Right ventricle myocardium superior (tissue), 1 donor: Measurements from ENCODE around the gene ZBTB9. TPM values are rescaled to one million over a fixed set of nuclear protein-coding genes. Genes with fewer than 3 reads are reported as not detected.

Experiments used
- ATAC-seq: fragments of 200-7000 bp; cut with Tn5 transposase; one replicate; pipeline ENCODE4 v1.9.1; 2020; ENCODE audit warnings: mild to moderate bottlenecking; ENCODE audit not compliant: poor library complexity
- DNase-seq: peaks from one replicate; pipeline ENCODE4 v3.0.0-alpha.2; 2020
- intact Hi-C: fragments of 100-400 bp; cut with DNase I; formaldehyde crosslinking; loops from one replicate; pipeline ENCODE4 v1.11.2; 2022
- long read RNA-seq: library from polyadenylated mRNA; unstranded; transcript quantifications from one replicate; pipeline ENCODE4 v2.0.0, GENCODE V29; 2021
- total RNA-seq: library from RNA; stranded (reverse); fragmentation: NEBNext Ultra II Directional; extraction: Animal tissue kit (Norgen Biotek cat#: 25700); gene quantifications from one replicate; pipeline ENCODE4 v1.2.1, GENCODE V29; 2021
- donor health status: DM: no; HTN: yes; CAD: no; lungs with severe emphysema.

The ZBTB9 gene, protein sequence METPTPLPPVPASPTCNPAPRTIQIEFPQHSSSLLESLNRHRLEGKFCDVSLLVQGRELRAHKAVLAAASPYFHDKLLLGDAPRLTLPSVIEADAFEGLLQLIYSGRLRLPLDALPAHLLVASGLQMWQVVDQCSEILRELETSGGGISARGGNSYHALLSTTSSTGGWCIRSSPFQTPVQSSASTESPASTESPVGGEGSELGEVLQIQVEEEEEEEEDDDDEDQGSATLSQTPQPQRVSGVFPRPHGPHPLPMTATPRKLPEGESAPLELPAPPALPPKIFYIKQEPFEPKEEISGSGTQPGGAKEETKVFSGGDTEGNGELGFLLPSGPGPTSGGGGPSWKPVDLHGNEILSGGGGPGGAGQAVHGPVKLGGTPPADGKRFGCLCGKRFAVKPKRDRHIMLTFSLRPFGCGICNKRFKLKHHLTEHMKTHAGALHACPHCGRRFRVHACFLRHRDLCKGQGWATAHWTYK
- 4.3 TPM for total RNA-seq
- long read RNA-seq, transcript ZBTB9-201 (2 exons, 2,716 nt) = major isoform, 29 of 32 reads
- long read RNA-seq, partial matches to known transcripts = 0 of 32 reads
- long read RNA-seq, other reads (novel, unspliced or antisense) = 3 of 32 reads

DNA sequence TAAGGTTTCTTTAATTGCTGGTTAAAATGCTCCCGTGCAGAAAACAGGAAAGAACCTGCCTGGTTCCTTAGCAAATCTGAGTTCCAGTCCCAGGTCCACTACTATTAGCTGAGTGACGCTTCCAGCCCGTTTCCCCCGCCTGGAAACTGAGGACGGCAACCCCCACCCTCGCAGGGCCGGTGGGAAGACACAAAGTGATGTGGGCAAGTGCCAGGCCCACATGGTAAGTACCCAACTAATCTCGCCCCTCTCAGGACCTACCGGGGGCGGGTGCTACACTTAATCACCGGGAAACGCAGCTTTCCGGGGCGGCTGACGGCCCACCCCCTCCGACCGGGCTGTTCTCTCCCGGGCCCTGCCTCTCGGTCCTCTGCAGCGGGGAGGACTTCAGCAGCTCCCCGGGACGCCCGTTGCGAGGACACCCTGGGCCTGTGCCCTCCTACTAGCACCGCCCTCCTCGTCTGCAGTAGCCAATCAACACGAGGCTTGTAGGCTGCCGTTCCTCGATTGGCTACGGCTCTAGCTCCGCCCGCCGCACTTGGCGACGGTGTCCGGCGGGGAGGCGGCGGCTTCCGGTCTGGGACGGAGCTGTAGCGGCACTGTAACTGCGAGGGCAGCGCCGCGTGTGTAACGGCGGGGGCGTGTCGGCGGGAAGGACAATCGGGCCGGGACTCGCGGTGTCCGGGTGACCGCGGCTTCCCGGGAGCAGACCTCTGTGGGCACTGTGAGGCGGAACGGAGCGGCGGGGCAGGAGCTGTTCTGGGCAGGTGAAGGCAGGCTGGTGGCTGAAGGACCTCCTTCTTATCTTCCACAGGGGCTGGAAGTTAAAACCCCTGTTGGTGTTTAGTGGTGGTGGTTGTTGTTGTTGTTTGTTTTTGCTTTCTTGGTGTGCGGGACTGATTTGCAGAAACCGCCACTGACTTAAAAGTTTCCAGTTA lies at the start of gene ZBTB9:
Gene ZBTB9 (plus strand): TSS at position 568 of the 938 bp plus-strand sequence. CDS start 525 bp downstream, outside the sequence.
- DNase-seq (peak; percentile 97), ATAC-seq (peak; percentile 99)
- intact Hi-C loops = no loop called here

DNA sequence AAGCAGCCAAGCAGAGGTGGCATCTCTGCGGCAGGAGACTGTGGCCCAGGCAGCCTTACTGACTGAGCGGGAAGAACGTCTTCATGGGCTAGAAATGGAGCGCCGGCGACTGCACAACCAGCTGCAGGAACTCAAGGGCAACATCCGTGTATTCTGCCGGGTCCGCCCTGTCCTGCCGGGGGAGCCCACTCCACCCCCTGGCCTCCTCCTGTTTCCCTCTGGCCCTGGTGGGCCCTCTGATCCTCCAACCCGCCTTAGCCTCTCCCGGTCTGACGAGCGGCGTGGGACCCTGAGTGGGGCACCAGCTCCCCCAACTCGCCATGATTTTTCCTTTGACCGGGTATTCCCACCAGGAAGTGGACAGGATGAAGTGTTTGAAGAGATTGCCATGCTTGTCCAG lies 49.5 kb upstream of the ZBTB9 start:
- intact Hi-C loops = no loop called here
- ATAC-seq = no peak
- no peak for DNase-seq

DNA sequence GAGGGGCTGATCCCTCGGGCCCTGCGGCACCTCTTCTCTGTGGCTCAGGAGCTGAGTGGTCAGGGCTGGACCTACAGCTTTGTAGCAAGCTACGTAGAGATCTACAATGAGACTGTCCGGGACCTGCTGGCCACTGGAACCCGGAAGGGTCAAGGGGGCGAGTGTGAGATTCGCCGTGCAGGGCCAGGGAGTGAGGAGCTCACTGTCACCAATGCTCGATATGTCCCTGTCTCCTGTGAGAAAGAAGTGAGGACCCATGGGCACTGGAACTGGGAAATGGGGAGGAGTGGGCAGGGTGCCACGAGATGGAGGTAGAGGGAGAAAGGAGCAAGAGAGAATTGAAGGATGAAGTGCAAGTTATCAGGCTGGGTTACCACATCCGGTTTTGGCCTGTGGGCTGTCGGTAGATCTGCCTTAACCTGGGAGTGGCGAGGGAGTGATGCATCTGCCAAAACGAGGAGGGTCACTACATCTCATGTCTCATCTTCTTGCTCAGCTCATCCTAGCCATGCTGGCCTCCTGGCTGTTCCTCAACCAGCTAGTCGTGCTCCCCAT lies 48.9 kb upstream of the ZBTB9 start:
- DNase-seq (no peak), ATAC-seq (no peak)
- intact Hi-C loops = no loop called here

DNA sequence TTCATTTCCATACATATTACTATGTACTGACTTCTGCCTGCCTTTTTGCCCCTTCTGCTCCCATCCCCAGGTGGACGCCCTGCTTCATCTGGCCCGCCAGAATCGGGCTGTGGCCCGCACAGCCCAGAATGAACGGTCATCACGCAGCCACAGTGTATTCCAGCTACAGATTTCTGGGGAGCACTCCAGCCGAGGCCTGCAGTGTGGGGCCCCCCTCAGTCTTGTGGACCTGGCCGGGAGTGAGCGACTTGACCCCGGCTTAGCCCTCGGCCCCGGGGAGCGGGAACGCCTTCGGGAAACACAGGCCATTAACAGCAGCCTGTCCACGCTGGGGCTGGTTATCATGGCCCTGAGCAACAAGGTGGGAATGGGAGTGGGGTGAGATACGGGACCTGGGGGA lies 48.2 kb upstream of the ZBTB9 start:
- DNase-seq (no peak), ATAC-seq (no peak)
- intact Hi-C loops = no loop called here

DNA sequence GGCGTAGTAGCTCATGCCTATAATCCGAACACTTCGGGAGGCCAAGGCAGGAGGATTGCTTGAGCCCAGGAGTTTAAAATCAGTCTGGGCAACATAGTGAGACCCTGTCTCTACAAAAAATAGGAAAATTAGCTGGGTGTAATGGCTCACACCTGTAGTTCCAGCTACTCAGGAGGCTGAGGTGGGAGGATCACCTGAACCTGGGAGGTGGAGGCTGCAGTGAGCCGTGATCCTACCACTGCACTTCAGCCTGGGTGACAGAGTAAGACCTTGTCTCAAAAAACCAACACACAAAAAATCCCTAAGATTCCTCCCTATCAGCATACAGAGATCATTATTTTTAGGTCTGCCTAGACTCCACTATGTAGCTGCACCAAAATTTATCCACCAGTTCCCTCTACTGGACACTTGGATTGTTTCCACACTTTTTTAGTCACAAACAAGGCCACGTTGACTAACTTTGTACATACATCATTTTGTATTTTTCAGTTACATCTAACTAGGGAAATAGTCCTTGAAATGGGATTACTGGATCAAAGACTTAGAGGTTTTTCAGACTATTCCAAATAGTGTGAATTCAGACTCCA lies 47.2 kb upstream of the ZBTB9 start:
- DNase-seq (no peak), ATAC-seq (no peak)
- intact Hi-C loops = no loop called here

DNA sequence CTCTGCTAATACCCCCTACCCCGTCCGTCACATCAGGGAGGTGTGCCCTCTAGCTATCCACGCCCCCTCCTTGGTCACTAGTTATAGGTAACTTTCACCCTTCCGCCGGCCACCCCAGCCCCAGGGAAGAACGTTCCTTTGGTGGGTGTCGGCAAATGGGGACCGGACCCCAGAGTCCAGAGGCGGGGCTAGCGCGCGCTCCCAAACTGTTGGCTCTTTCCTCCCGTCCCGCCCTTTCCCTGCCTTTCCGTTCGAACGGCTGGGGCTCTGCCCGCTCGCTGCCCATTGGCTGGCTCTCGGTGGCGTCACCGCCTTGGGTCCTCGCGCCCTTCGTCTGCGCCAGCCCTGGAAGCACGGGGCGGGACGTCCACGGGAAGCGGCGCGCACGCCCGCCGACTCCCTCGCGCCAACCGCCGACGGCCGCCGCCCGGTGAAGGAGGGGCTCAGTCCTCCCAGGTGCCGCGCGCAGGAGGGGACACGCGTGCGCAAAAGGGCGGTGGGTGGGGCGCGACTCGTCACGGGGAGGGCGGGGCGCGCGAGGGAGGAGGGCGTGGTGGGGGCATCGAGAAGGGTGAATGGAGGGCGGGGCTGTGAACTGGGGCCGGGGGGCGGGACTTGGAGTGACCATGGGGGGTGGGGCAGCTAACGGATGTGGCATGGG lies 44.2 kb upstream of the ZBTB9 start:
- ATAC-seq (peak; percentile 92), DNase-seq (peak; percentile 99)
- intact Hi-C loops = loop anchor here (10.0 kb wide), 1 partner anchor 115 kb away; the partner anchor contains the start of gene RGL2

DNA sequence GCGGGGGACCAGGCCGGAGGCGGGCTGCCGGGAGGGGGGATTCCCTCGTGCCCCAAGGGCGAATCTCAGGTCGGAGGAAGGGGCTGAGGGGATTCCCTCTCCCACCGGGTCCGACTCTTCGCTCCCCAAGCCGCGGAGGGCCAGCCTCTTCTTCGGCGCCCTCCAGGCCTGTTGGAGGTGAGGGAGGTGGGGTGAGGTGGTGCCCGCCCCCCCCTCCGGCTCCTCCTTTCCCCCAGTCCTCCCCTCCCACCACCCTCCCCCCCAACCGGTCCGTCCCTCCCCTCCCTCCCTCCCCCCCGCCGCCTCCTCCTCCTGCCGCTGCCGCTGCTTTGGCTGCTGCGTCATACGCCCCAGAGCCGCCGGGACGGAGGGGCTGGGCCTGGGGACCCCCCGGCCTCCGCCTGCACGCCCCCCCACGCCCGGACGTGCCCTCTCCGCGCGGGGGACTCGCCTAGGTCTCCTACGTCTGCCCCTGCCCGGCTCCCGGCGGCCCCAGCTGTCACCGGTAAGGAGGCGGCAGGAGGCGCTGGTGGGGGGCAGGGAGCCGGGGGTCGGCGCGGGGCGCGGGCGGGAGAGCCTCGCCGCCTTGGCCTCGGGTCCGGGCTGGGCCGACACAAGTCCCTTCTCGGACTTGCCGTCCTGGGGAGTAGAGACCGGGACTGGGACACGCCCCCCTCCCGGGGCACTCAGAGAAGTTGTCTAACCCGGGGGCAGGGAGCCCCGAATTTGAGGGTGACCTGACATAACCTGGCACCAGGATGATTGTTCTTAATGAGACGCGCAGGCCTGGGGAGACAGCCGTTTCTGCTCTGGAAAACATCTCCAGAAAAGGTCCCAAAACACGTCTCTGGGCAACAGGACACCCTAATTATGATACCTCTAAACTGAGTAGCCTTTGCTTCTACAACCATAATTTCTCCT lies 43.4 kb upstream of the ZBTB9 start, which contains the start of gene PHF1:
Gene PHF1 (plus strand): TSS at position 304 of the 921 bp plus-strand sequence. CDS start 1,250 bp downstream, outside the sequence.
- peak; percentile 79 for ATAC-seq
- intact Hi-C loops = loop anchor here (10.0 kb wide), 1 partner anchor 116 kb away; the partner anchor contains the start of gene RGL2
- no peak for DNase-seq

DNA sequence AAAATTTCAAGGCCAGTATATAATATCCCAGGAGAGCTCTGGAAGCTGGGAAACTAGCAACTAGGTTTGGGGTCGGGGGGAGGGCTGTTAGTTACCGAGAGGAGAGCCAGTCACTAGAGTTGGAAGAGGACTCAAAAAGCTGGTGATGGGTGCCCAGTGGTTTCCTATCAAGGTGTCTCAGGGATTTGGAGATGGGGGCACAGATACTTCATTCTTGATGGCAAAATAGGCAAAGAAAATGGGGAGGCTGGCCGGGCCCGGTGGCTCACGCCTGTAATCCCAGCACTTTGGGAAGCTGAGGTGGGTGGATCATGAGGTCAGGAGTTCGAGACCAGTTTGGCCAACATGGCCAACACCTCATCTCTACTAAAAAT lies 42.8 kb upstream of the ZBTB9 start:
- DNase-seq (no peak), ATAC-seq (no peak)
- intact Hi-C loops = loop anchor here (10.0 kb wide), 1 partner anchor 117 kb away; the partner anchor contains the start of gene RGL2

DNA sequence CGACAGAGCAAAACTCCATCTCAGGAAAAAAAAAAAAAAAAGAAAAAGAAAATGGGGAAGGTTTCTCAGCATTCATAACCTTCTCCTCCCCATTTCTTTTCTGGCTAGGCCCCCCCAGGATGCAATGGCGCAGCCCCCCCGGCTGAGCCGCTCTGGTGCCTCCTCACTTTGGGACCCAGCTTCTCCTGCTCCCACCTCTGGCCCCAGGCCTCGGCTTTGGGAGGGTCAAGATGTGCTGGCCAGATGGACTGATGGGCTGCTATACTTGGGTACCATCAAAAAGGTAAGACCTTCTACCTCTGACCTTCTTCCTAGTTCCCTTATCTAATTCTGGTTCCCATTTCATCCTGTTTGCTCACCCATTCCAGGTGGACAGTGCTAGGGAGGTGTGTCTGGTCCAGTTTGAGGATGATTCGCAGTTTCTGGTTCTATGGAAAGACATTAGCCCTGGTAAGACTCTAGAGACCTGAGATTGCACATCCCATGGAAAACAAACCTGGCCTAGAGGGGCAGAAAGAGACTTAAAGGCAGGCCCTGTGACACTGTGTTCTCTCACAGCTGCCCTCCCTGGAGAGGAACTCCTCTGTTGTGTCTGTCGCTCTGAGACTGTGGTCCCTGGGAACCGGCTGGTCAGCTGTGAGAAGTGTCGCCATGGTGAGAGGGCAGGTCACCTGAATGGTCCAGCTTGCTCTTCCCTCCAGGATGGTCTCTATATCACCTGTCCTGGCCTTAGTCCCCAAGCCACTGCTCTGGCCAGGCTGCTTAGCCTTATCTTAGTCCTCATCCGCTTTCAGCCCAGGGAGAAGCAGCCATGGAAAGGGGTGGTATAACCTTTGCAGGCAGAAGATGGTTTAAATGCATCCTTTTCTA lies 42.0 kb upstream of the ZBTB9 start:
- no peak for DNase-seq
- intact Hi-C loops = loop anchor here (10.0 kb wide), 1 partner anchor 118 kb away; the partner anchor contains the start of gene RGL2
- no peak for ATAC-seq

DNA sequence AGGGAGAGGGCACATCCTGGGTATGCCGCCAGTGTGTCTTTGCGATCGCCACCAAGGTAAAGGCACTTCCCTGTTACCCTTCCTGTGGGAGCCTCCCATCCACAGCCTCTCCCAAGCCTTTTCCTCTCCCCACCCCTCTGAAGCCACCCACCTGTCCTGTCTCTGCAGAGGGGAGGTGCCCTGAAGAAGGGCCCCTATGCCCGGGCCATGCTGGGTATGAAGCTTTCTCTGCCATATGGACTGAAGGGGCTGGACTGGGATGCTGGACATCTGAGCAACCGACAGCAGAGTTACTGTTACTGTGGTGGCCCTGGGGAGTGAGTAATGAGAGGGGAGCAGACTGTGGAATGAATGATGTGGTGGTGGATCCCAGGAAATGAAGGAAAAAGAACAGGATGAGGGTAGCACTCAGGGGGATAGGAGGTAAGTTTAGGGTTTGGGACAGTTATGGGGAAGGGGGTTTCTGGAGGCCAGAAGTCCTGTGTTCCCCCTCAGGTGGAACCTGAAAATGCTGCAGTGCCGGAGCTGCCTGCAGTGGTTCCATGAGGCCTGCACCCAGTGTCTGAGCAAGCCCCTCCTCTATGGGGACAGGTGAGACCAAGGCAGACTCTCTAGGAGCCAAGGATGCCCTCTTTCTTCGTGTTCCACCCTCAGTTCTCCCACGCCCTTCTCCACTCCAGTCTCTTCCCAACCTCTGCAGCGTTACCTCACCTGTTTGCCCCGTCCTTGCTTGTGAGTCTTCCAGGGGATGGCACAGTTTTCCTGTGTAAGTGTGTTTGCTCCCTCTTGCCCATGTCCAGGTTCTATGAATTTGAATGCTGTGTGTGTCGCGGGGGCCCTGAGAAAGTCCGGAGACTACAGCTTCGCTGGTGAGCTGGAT lies 40.9 kb upstream of the ZBTB9 start:
- DNase-seq = no peak
- ATAC-seq = no peak
- intact Hi-C loops = loop anchor here (10.0 kb wide), 1 partner anchor 119 kb away; the partner anchor contains the start of gene RGL2

DNA sequence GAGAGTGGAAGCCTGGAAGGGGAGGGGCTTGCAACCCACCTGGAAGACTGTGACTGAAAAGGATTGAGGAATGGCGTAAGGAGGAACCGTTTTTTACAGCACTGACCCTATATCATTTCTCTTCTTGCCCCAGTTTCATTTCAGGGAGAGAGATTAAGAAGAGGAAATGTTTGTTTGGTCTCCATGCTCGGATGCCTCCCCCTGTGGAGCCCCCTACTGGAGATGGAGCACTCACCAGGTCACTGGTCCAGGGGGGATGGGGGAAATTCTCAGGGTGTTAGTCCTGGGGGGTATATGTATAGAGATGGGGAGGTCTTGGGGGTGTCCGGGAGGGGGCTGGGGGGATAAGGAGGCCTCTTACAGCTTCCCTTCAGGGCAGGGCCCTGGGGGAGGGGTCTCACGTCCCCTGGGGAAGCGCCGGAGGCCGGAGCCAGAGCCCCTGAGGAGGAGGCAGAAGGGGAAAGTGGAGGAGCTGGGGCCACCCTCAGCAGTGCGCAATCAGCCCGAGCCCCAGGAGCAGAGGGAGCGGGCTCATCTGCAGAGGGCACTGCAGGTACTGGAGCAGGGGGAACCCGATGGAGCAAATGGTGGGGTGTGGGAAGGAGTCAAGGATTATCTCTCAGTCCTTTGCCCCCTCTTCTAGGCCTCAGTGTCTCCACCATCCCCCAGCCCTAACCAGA lies 39.6 kb upstream of the ZBTB9 start:
- ATAC-seq = no peak
- no peak for DNase-seq
- intact Hi-C loops = loop anchor here (10.0 kb wide), 1 partner anchor 120 kb away; the partner anchor contains the start of gene RGL2

DNA sequence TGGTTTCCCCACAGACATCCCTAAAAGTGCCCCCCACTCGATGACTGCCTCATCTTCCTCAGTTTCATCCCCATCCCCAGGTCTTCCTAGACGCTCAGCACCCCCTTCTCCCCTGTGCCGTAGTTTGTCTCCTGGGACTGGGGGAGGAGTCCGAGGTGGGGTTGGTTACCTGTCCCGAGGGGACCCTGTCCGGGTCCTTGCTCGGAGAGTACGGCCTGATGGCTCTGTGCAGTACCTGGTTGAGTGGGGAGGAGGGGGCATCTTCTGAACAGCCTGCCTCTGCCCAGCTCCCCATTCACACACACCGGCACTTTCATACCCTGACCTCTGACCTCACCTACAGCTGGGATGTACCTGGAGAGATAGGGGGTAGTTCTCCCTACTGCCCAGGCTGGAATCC lies 38.5 kb upstream of the ZBTB9 start:
- intact Hi-C loops = loop anchor here (10.0 kb wide), 1 partner anchor 121 kb away; the partner anchor contains the start of gene RGL2
- no peak for DNase-seq
- ATAC-seq = no peak

DNA sequence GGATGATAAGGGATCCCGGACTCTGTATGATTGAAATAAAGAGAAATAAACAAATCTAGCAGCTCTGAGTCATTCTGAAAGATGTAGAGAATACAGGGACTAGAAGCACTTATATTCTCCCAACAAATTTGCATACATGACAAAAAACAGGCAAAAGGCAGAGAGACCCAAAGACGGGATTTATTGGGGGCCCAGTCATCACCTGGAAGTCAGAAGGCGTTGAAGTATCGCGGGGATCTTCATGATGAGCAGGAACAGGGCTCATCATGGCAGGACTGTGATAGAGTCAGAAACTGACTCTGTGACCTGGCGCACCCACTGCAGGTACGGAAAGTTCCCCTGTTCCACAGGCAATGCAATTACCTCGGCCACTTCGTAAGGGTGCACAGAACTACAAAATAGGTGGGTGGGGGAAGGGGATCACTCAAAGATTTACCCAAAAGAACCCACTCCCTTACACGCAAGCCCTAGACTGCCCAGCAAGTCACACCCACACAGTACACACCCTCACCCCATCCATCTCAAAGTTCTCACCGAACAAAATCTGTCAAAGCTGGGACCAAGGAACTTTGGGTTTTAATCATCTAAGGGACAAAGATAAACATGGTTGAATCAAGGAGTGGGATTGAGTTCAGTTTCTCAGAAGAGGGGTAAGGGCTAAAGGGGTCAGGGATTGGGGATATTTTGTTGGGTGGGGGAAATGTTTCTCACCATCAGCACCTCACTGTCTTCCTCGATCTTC lies 37.8 kb upstream of the ZBTB9 start:
- no peak for DNase-seq
- intact Hi-C loops = loop anchor here (10.0 kb wide), 1 partner anchor 122 kb away; the partner anchor contains the start of gene RGL2
- ATAC-seq = no peak
